Adrenal gland (tissue), 12 donors: ENCODE measurements around the gene PI4KA. TPM values are rescaled to one million over a fixed set of nuclear protein-coding genes. Genes with fewer than 3 reads are reported as not detected.
A peak's percentile ranks its signal among the peaks of the same experiment; 100 is the strongest.
"Not testable (repeated sequence)": the region's sequence is repeated elsewhere in the genome, so short reads cannot be mapped to it uniquely, and the experiment has no call there.

Source experiments
- DNase-seq, 7 donors: peaks; one replicate each; pipeline ENCODE4 v3.0.0-alpha.2; 2019 to 2020
- H3K27ac ChIP-seq, 5 donors: fragments of 200-600 bp; sonication (generic) in 4 of 5; 1 replicate in 3 of 5; 2 replicates in 2 of 5; pipeline versions ENCODE4 v1.5.1 to v1.8.0; 2016 to 2020; ENCODE audit warnings: mild to moderate bottlenecking in 1 of 5
- H3K27me3 ChIP-seq: fragments of 200-600 bp; 2 replicates; pipeline ENCODE4 v1.8.0; 2021
- H3K36me3 ChIP-seq, 2 donors: fragments of 200-600 bp; replicated peaks in 1 of 2; 1 replicate in 1 of 2; 2 replicates in 1 of 2; pipeline versions ENCODE4 v1.5.1 to v1.8.0; 2018 to 2022
- H3K4me1 ChIP-seq, 2 donors: fragments of 200-600 bp; replicated peaks in 1 of 2; 1 replicate in 1 of 2; 2 replicates in 1 of 2; pipeline versions ENCODE4 v1.5.1 to v1.8.0; 2018 to 2021
- H3K4me3 ChIP-seq, 4 donors: fragments of 200-600 bp; sonication (generic) in 3 of 4; one replicate each; pipeline ENCODE4 v1.5.1; 2016 to 2018
- H3K9me3 ChIP-seq, 3 donors: fragments of 200-600 bp; sonication (generic) in 1 of 3; replicated peaks in 1 of 3; 1 replicate in 2 of 3; 2 replicates in 1 of 3; pipeline versions ENCODE4 v1.5.1 to v1.8.0; 2016 to 2021
- CTCF ChIP-seq, 6 experiments: fragments of 450-650 bp in 4 of 6; fragments of 200-600 bp in 2 of 6; sonication (generic) in 1 of 6; IDR thresholded peaks; 1 replicate in 5 of 6; 2 replicates in 1 of 6; pipeline versions ENCODE4 v1.5.1 to v1.8.0; 2016 to 2021; ENCODE audit warnings: antibody characterized with exemption in 6 of 6, mild to moderate bottlenecking in 2 of 6, moderate library complexity in 1 of 6
- POLR2A ChIP-seq, 2 donors: fragments of 450-650 bp; IDR thresholded peaks; one replicate each; pipeline ENCODE4 v1.6.1; 2017; ENCODE audit warnings: antibody characterized with exemption in 2 of 2, mild to moderate bottlenecking in 2 of 2, moderate library complexity in 1 of 2
- WGBS, 4 donors: extraction: QIAGEN DNeasy Blood & Tissue Kit in 2 of 4; methylation state at CpG; one replicate each; pipeline versions ENCODE4 v1.1.5 to v1.1.7; 2013 to 2017; 5-methylcytosine and 5-hydroxymethylcytosine counted together
- intact Hi-C, 2 donors: fragments of 100-400 bp; cut with DNase I; formaldehyde crosslinking; loops; one replicate each; pipeline versions ENCODE4 v1.14.1 to v1.15.0; 2022 to 2023
- polyA plus RNA-seq, 3 donors: library from polyadenylated mRNA; stranded (reverse); fragments of 200-250 nt in 2 of 3; fragments of 350-450 nt in 1 of 3; fragmentation: Illumina TruSeq in 1 of 3; extraction: RNeasy Lipid Tissue Mini Kit (QIAGEN cat#74804) in 1 of 3; gene quantifications; one replicate each; pipeline ENCODE4 v1.2.3, GENCODE V29; 2013 to 2014
- total RNA-seq, 9 donors: library from RNA; depleted of rRNA in 4 of 9; stranded (reverse); fragments of >200 nt in 4 of 9; fragments of 120-200 nt in 1 of 9; fragmentation: NEBNext Ultra II Directional in 1 of 9; extraction: Animal tissue kit (Norgen Biotek cat#: 25700) in 1 of 9; gene quantifications; one replicate each; pipeline versions ENCODE4 v1.1.0 to v1.2.4, GENCODE V29; 2013 to 2023
- donor health status: healthy with polysubstance abuse.
- donor health status: Bipolar disorder and iron deficiency.
- donor health status: DM: yes; HTN: yes; CAD: no.
- donor health status: DM: no; HTN: no; CAD: no.
- donor health status: DM: no; HTN: no; CAD: no.
- donor health status: DM: yes; HTN: yes; CAD: no.

PI4KA gene
- total and polyA plus RNA-seq, 12 donors: 36.4 to 134 (median 85.6) TPM

DNA sequence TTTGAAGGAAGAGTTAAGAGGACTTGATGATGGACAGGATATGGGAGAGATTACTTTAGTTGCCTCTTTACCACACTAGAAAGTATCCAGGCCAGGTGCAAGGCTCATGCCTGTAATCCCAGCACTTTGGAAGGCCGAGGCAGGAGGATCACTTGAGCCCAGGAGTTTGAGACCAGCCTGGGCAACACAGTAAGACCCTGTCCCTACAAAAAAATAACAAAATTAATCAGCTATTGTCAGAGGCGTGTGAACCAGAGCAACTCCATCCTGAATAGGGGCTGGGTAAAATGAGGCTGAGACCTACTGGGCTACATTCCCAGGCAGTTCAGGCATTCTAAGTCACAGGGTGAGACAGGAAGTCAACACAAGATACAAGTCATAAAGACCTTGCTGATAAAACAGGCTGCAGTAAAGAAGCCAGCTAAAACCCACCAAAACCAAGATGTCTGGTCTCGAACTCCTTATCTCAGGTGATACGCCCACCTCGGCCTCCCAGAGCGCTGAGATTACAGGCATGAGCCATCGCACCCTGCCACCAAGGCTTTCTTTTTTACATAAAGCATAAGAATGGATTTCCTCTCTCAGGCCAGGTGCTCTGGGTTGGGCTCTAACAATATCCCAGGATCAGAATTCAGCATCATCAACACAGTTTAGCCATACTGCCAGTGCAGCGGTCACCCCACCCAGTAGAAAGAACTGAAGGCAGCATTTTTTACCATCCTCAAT is 17.8 kb downstream of the PI4KA start:
- Histone ChIP-seq H3K27ac (no peak overlapping the region), H3K4me1 (peaks cover 4 to 34% of the 10 kb centered on the region in 2 donors), H3K9me3 (no peaks in the 10 kb centered on the region), H3K27me3 (no peaks in the 10 kb centered on the region), H3K4me3 (no peak overlapping the region), H3K36me3 (no peaks in the 10 kb centered on the region)
- WGBS, 4 donors: 84 to 89% (median 86%) methylated on average over 8 of the region's 8 CpGs
- TF ChIP-seq CTCF (IDR thresholded peaks at IDR 0.05) (no peak), POLR2A (IDR thresholded peaks at IDR 0.05) (no peak)
- peak in 1 of 7 donors; percentile 21 for DNase-seq
- intact Hi-C loops: no loop called here

DNA sequence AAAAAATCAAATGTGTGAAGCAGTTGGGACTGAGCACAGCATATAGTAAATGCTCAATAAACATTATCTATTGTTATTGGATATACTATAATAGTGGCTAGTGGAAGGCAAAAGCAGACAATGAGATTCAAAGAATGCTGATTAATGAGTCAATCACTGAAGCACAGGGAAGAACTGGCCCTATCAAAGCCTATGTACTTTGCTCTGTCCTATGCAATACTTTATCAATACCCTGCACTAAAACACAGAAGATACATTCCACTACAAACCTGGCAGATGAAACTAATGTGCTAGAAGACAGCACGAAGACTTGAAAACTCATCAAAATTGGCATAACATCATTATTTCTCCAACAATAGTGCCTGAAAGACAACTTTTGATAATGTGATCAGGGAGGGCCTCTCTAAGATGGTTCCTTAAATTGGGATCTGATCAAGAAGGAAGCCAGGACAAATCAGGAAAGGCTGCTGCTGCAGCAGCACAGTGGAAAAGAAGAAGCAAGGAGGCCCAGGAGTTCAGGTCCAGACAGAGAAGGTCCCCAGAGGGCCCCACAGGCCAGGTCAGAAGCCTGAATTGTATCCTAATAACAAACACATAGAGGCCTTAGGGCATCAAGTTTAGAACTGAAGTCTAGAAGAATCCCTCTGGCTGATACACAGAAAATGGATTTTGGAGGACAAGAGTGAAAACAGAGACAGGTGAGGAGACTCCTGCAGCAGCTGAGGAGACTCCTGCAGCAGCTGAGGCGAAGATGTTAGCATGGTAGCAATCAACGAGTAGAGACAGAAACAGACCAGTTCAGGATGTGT is 18.6 kb downstream of the PI4KA start:
- WGBS, 4 donors: 89 to 95% (median 93%) methylated on average over 3 of the region's 3 CpGs
- intact Hi-C loops: no loop called here
- H3K27me3 ChIP-seq: no peaks in the 10 kb centered on the region

DNA sequence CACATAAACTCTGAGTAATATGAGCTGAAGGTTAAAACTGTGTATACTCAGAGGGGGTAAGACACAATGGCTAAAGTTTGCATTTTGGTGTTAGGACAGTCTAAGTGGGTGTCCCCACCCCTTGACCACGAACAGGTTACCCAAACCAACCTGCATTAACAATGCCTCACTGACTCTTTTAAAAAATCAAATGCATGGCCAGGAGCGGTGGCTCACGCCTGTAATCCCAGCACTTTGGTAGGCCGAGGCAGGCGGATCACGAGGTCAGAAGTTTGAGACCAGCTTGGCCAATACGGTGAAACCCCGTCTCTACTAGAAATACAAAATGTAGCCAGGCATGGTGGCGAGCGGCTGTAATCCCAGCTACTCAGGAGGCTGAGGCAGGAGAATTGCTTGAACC is 19.3 kb downstream of the PI4KA start:
- H3K27ac ChIP-seq, H3K27me3 ChIP-seq, H3K9me3 ChIP-seq, H3K36me3 ChIP-seq, H3K4me3 ChIP-seq, intact Hi-C loops: not testable (repeated sequence)
- 96 to 98% (median 97%) methylated on average over 10 of the region's 10 CpGs for WGBS, 4 donors
- peaks cover 4 to 19% of the 10 kb centered on the region in 2 donors for H3K4me1 ChIP-seq
- DNase-seq: peak in 1 of 7 donors; percentile 37

More for the DNA sequence above, 18.6 kb downstream of the PI4KA start:
- Histone ChIP-seq H3K9me3 (no peaks in the 10 kb centered on the region), H3K4me3 (no peak overlapping the region), H3K27ac (no peak overlapping the region), H3K36me3 (no peaks in the 10 kb centered on the region), H3K4me1 (peaks cover 4 to 26% of the 10 kb centered on the region in 2 donors)
- TF ChIP-seq CTCF (IDR thresholded peaks at IDR 0.05) (no peak), POLR2A (IDR thresholded peaks at IDR 0.05) (no peak)
- DNase-seq: no peak

- TF ChIP-seq CTCF (IDR thresholded peaks at IDR 0.05) (no peak), POLR2A (IDR thresholded peaks at IDR 0.05) (no peak)
- Histone ChIP-seq H3K27ac (no peak overlapping the region), H3K36me3 (peaks cover 0 to 15% of the 10 kb centered on the region in 2 donors), H3K4me3 (no peak overlapping the region), H3K27me3 (no peaks in the 10 kb centered on the region), H3K9me3 (no peaks in the 10 kb centered on the region), H3K4me1 (peaks cover 0 to 14% of the 10 kb centered on the region in 2 donors)
- DNase-seq: peak in 1 of 7 donors; percentile 6
- intact Hi-C loops: no loop called here
- 82 to 91% (median 86%) methylated on average over 2 of the region's 2 CpGs for WGBS, 4 donors
These were observed 21.4 kb downstream of the PI4KA start for GRCh38 chr22:20836987-20837823.
